Esophagus squamous epithelium (tissue), 5 donors: ENCODE measurements around the gene PDSS1. TPM values are rescaled to one million over a fixed set of nuclear protein-coding genes. Genes with fewer than 3 reads are reported as not detected.
A peak's percentile ranks its signal among the peaks of the same experiment; 100 is the strongest.
"Not testable (repeated sequence)": the region's sequence is repeated elsewhere in the genome, so short reads cannot be mapped to it uniquely, and the experiment has no call there.

Experiments
- DNase-seq: peaks from one replicate; lab custom pipeline; 2025; lab: John Stamatoyannopoulos, UW
- H3K27ac ChIP-seq, 4 donors: fragments of 200-600 bp; sonication (generic); one replicate each; pipeline ENCODE4 v1.5.1; 2016 to 2019; ENCODE audit warnings: mild to moderate bottlenecking in 1 of 4
- H3K27me3 ChIP-seq, 4 donors: fragments of 200-600 bp; sonication (generic); 1 replicate in 3 of 4; 2 replicates in 1 of 4; pipeline versions ENCODE4 v1.5.1 to v1.6.0; 2017 to 2021; ENCODE audit warnings: antibody characterized with exemption in 1 of 4
- H3K36me3 ChIP-seq, 3 donors: fragments of 200-600 bp; sonication (generic); one replicate each; pipeline ENCODE4 v1.5.1; 2016 to 2019
- H3K4me1 ChIP-seq, 3 donors: fragments of 200-600 bp; sonication (generic); one replicate each; pipeline ENCODE4 v1.5.1; 2017 to 2019
- H3K4me3 ChIP-seq, 4 donors: fragments of 200-600 bp; sonication (generic); 1 replicate in 3 of 4; 2 replicates in 1 of 4; pipeline ENCODE4 v1.5.1; 2016 to 2019; ENCODE audit warnings: mild to moderate bottlenecking in 2 of 4, moderate library complexity in 1 of 4
- H3K9me3 ChIP-seq, 3 donors: fragments of 200-600 bp; sonication (generic); one replicate each; pipeline ENCODE4 v1.5.1; 2016 to 2019
- CTCF ChIP-seq, 6 experiments: fragments of 450-650 bp in 4 of 6; fragments of 200-600 bp in 2 of 6; sonication (generic) in 2 of 6; IDR thresholded peaks; one replicate each; pipeline ENCODE4 v1.5.1; 2016 to 2019; ENCODE audit warnings: antibody characterized with exemption in 6 of 6, mild to moderate bottlenecking in 4 of 6, moderate library complexity in 4 of 6
- POLR2A ChIP-seq, 4 donors: fragments of 450-650 bp; IDR thresholded peaks; one replicate each; pipeline ENCODE4 v1.6.1; 2017; ENCODE audit warnings: antibody characterized with exemption in 4 of 4, mild to moderate bottlenecking in 4 of 4, moderate library complexity in 3 of 4
- WGBS, 2 donors: methylation state at CpG; one replicate each; pipeline ENCODE4 v1.1.5; 2018; 5-methylcytosine and 5-hydroxymethylcytosine counted together
- intact Hi-C: fragments of 100-400 bp; cut with DNase I; formaldehyde crosslinking; loops from one replicate; pipeline ENCODE4 v1.15.0; 2022
- total RNA-seq, 4 donors: library from RNA; depleted of rRNA; stranded (reverse); fragments of >200 nt; gene quantifications; one replicate each; pipeline ENCODE4 v1.1.0, GENCODE V29; 2016
- donor health status: DM: yes; HTN: yes; CAD: no.

The PDSS1 gene
- total RNA-seq, 4 donors from 2014 or later: 7.7 to 21.1 (median 11.7) TPM

GRCh38 chr10:26682931-26683330, 14.6 kb upstream of the PDSS1 start:
- Histone ChIP-seq H3K4me3 (no peak overlapping the region), H3K4me1 (no peaks in the 10 kb centered on the region), H3K36me3 (no peaks in the 10 kb centered on the region), H3K27ac (no peak overlapping the region), H3K9me3 (no peaks in the 10 kb centered on the region), H3K27me3 (peaks cover 0 to 13% (median 0%) of the 10 kb centered on the region in 4 donors)
- DNase-seq: no peak
- WGBS, 2 donors: 47 to 54% methylated on average over 6 of the region's 6 CpGs
- intact Hi-C loops: no loop called here
- TF ChIP-seq POLR2A (IDR thresholded peaks at IDR 0.05) (no peak), CTCF (IDR thresholded peaks at IDR 0.05) (no peak)

DNA sequence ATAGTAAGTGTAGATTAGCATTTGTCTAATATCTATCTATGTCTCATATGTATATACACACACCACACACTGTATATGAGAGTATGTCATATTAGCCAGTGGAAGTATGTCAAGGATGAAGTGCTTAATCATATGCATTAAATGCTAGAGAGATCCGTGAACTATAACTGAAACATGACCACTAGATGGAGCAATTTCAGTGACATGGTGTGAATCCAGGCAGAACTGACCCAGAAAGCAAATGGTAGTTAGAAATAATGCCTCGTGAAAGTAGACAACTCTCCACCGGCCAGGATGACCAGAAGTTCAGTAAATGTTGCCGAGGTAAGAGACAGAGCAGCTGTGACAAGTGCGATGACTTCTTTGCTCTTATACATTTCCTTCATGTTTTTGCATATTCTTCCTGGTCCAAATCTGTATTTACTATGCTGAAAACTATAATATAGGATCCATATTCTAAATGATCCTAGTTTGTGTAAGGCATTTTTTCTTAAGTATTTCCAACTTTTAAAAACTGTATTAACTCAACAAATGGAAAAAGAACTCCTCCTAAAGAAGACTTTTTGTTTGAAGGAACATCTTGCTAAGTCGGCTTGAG, 12.7 kb upstream of the PDSS1 start:
- H3K9me3 ChIP-seq, intact Hi-C loops, H3K27ac ChIP-seq, H3K36me3 ChIP-seq, H3K4me3 ChIP-seq, H3K4me1 ChIP-seq, DNase-seq: not testable (repeated sequence)
- TF ChIP-seq CTCF (IDR thresholded peaks at IDR 0.05): peak in 4 of 6 experiments; percentile 17 to 55 (median 45)
- peaks cover 0 to 14% (median 0%) of the 10 kb centered on the region in 4 donors for H3K27me3 ChIP-seq
- WGBS, 2 donors: 19 to 26% methylated on average over 6 of the region's 6 CpGs

- no peak for DNase-seq
- intact Hi-C loops: no loop called here
These were observed 12.1 kb upstream of the PDSS1 start for GRCh38 chr10:26685441-26685840.

GRCh38 chr10:26689399-26689798, 8.1 kb upstream of the PDSS1 start:
- Histone ChIP-seq H3K27ac (no peak overlapping the region), H3K4me3 (no peak overlapping the region), H3K27me3 (peaks cover 0 to 36% (median 0%) of the 10 kb centered on the region in 4 donors), H3K9me3 (no peaks in the 10 kb centered on the region), H3K4me1 (no peaks in the 10 kb centered on the region), H3K36me3 (no peaks in the 10 kb centered on the region)
- WGBS, 2 donors: 80 to 90% methylated on average over 4 of the region's 4 CpGs
- TF ChIP-seq POLR2A (IDR thresholded peaks at IDR 0.05) (no peak), CTCF (IDR thresholded peaks at IDR 0.05) (no peak)
- DNase-seq: no peak
- intact Hi-C loops: no loop called here

More at GRCh38 chr10:26685441-26685840, 12.1 kb upstream of the PDSS1 start:
- H3K27ac ChIP-seq: no peak overlapping the region
- no peak overlapping the region for H3K4me3 ChIP-seq
- no peak for TF ChIP-seq POLR2A (IDR thresholded peaks at IDR 0.05)
- TF ChIP-seq CTCF (IDR thresholded peaks at IDR 0.05): no peak
- H3K36me3 ChIP-seq: no peaks in the 10 kb centered on the region
- WGBS, 2 donors: 86 to 91% methylated on average over 3 of the region's 3 CpGs
- H3K9me3 ChIP-seq: no peaks in the 10 kb centered on the region
- peaks cover 0 to 20% (median 0%) of the 10 kb centered on the region in 4 donors for H3K27me3 ChIP-seq
- no peaks in the 10 kb centered on the region for H3K4me1 ChIP-seq

DNA sequence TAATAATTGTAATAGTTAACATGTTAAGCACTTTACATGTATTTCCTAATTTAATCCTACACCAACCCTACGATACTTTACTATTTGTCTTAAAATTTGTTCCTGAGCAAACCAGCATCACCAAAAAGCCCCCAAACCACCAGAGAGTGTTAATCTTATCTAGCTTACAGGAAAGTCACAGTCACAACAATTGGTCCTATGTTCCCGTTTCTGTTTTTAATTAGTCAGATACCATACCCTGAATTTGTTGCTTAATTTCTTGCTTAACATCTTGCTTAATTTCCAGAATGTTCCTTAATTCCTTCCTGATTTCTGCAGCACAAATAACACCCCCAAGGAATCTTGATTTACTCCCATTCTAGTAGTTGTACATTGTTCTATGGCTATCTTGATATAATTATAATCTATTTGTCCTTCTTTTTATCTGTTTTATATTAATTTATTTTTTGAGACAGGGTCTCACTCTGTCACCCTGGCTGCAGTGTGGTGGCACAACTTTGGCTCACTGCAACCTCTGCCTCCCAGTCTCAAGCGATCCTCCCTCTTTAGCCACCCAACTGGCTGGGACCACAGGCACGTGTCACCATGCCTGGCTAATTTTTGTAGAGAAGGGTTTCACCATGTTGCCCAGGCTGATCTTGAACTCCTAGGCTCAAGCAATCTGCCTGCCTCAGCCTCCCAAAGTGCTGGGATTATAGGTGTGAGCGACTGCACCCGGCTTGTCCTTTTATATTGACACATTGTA, 6.6 kb upstream of the PDSS1 start:
- no peak for TF ChIP-seq POLR2A (IDR thresholded peaks at IDR 0.05)
- TF ChIP-seq CTCF (IDR thresholded peaks at IDR 0.05): no peak
- Histone ChIP-seq H3K36me3 (no peaks in the 10 kb centered on the region), H3K27me3 (peaks cover 0 to 30% (median 0%) of the 10 kb centered on the region in 4 donors), H3K9me3 (no peaks in the 10 kb centered on the region), H3K4me3 (no peak overlapping the region), H3K4me1 (no peaks in the 10 kb centered on the region), H3K27ac (no peak overlapping the region)
- 49 to 59% methylated on average over 6 of the region's 6 CpGs for WGBS, 2 donors
- DNase-seq: no peak
- intact Hi-C loops: no loop called here

- H3K4me3 ChIP-seq, intact Hi-C loops, DNase-seq, H3K9me3 ChIP-seq, H3K27ac ChIP-seq, H3K36me3 ChIP-seq: not testable (repeated sequence)
- peaks cover 0 to 26% (median 0%) of the 10 kb centered on the region in 4 donors for H3K27me3 ChIP-seq
- peaks cover 3 to 24% (median 12%) of the 10 kb centered on the region in 3 donors for H3K4me1 ChIP-seq
- 67 to 71% methylated on average over 4 of the region's 4 CpGs for WGBS, 2 donors
These were observed 3.0 kb upstream of the PDSS1 start for GRCh38 chr10:26694536-26694935.
